Gastrocnemius medialis (tissue), 4 donors: ENCODE measurements around the gene ILDR2.

Source experiments
- CTCF ChIP-seq, 5 experiments: fragments of 450-650 bp in 3 of 5; fragments of 200-600 bp in 2 of 5; sonication (generic) in 2 of 5; IDR thresholded peaks in 4 of 5; conservative IDR thresholded peaks in 1 of 5; 1 replicate in 4 of 5; 2 replicates in 1 of 5; pipeline ENCODE4 v1.5.1; 2016 to 2019; ENCODE audit warnings: antibody characterized with exemption in 5 of 5, mild to moderate bottlenecking in 3 of 5, moderate library complexity in 3 of 5
- POLR2A ChIP-seq, 2 donors: fragments of 450-650 bp; IDR thresholded peaks; one replicate each; pipeline ENCODE4 v1.6.1; 2017; ENCODE audit warnings: antibody characterized with exemption in 2 of 2, mild to moderate bottlenecking in 2 of 2, moderate library complexity in 2 of 2

- TF ChIP-seq CTCF (IDR thresholded peaks at IDR 0.05 in 4 of 5, conservative IDR thresholded peaks at IDR 0.05 in 1 of 5), result no peak
- TF ChIP-seq POLR2A (IDR thresholded peaks at IDR 0.05), result no peak
Measured at GRCh38 chr1:166882893-166883292, 92.4 kb downstream of the ILDR2 start.
